ENCODE measurements around the gene S100PBP.
"Not testable (repeated sequence)": the region's sequence is repeated elsewhere in the genome, so short reads cannot be mapped to it uniquely, and the experiment has no call there.

S100PBP gene

DNA sequence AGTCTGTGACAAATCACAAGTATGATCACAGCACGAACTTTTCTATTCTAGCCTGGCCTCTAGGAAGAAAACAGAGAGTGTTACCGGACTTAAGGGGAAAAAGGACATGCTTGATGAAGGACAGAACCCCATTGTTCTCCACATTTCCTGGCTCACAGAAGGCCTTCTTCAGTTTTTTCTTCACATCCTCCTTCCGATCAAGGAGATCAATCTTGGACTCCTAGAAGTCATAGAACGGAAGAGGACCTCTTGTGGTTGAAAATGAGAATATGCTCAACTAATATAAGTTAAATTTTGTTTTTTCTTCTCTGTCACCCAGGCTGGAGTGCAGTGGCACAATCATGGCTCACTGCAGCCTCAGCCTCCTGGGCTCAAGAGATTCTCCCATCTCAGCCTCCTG lies 30.6 kb upstream of the S100PBP start:
- DNase-seq, result no peak

DNA sequence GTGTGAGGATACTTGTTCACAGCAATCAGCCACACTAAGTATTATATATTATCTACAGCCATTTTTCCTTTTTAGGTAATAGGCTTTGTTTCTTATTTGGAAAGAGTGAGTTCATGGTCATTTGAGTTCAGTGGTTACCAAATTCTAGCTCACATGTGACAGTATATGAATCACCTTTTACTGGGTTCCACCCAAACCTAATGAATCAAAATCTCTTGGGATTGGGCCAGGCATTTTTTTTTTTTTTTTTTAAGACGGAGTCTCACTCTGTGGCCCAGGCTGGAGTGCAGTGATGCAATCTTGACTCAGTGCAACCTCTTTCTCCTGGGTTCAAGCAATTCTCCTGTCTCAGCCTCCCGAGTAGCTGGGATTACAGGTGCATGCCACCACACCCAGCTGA lies 28.1 kb upstream of the S100PBP start:
- DNase-seq, result not testable (repeated sequence)

DNA sequence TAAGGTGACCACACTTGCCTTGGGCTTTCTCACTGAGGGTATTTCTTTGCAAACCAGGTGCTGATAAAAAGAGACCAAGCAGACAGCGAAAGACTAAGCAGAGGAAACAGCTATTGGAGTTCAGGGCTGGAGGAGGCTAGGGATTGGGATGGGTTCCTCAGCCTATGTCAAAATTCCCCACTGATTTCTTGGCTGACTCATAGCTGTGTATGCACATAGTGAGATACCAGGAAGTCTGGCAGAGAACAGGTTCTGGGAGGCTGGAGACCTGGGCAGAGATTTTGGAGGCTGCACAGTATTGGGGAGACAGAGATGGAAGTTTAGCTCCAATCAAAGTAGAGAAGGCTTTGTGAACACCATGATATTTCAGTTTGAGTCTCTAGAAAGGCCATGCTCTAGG lies 25.6 kb upstream of the S100PBP start:
- DNase-seq, result no peak

DNA sequence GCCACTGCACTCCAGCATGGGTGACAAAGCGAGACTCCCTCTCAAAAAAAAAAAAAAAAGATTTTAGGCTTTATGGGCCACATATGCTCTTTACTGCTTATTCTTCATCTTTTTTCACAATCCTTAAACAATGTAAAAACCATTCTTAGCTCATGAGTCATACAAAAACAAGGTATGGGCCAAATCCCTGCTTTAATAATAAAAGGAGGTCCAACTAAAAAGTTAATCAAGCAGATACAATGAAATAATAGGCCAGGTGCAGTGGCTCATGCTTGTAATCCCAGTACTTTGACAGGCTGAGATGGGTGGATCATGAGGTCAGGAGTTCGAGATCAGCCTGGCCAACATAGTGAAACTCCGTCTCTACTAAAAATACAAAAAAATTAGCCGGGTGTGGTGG lies 21.7 kb upstream of the S100PBP start:
- DNase-seq, result not testable (repeated sequence)

DNA sequence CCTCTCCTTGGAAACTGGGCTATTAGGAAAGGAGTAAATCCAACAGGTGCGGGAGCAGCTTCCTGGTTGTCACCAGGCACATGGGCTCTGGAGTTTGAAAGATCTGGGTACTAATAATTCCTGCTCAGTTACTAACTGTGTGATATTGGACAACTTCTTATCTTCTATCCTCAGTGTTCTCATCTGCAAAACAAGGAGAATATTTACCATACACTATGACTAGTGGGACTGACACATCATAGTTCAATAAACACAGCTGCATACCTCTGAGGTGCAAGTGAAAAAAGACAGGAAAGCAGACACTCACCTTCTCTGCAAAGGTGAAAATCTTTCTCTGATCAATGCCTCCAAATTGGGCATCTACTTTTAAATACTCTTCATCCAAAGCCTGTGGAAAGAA lies 20.0 kb upstream of the S100PBP start:
- DNase-seq, result no peak

DNA sequence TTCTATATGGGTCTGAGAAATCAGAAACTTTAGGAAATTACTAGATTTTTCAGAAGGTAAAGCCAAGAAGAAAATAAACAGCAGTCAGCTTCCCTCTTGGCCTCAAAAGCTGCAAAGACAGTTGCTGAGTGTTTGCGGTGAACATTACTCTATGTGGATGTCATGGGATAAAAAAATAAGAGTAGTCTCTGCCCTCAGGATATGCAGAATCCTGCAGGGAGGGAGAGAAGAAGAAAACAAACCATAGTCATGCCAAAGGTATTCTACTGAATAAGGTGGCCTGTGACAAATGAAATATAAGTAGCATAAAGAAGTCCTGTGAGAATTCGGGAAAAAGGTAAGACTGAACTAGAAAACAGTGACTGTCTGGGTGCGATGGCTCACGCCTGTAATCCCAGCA lies 19.3 kb upstream of the S100PBP start:
- no peak for DNase-seq

DNA sequence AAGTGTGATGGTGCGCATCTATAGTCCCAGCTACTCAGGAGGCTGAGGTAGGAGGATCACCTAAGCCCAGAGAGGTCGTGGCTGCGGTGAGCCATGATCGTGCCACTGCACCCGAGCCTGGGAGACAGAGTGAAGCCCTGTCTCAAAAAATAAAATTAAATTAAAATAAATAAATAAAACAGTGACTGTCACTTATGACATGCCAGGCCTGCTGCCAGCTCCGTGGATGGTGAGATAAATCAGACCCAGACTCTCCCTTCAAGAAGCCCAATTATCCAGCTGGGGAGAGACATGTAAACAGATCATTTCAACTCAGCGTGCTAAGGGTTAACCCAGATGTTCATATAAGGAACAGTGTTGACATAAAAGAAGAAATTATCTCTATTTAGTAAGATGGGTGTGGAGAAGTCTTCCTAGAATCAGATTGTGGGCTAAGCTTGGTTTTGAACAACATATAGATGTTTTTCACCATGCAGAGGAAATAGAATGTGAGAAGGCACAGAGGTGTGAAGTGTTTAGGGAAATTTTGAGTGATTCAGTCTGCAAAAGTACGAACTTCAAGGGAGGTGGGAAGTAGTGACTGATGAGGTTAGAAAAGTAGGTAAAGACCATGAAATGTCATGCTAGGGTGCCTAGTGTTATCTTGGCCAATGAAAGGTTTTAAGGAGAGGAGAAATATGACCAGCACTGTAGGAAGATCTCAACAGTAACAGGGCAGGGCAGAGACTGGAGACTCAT lies 18.6 kb upstream of the S100PBP start:
- DNase-seq, result no peak

DNA sequence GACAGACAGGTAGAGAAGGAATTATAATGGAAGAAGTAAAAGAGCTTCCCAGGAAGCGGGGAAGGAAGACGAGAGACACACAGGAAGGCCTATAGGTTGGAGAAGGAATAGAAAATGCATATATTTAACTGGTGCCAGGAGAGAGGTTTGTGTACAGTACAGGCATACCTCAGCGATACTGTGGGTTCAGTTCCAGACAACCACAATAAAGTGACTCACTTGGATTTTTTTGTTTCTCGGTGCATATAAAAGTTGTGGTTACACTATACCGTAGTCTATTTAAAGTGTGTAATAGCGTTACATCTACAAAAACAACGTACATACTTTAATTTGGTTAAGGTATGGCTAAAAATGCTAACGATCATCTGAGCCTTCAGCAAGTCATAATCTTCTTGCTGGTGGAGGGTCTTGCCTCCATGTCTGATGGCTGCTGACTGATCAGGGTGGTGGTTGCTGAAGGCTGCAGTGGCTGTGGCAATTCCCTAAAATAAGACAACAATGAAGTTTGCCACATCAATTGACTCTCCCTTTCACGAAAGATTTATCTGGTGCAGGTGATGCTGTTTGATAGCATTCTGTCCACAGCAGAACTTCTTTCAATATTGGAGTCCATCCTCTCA lies 16.2 kb upstream of the S100PBP start:
- no peak for DNase-seq

DNA sequence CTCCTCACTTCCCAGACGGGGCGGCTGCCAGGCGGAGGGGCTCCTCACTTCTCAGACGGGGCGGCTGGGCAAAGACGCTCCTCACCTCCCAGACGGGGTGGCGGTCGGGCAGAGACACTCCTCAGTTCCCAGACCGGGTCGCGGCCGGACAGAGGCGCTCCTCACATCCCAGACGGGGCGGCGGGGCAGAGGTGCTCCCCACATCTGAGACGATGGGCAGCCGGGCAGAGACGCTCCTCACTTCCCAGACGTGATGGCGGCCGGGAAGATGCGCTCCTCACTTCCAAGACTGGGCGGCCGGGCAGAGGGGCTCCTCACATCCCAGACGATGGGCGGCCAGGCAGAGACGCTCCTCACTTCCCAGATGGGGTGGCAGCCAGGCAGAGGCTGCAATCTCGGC lies 13.0 kb upstream of the S100PBP start:
- not testable (repeated sequence) for DNase-seq

DNA sequence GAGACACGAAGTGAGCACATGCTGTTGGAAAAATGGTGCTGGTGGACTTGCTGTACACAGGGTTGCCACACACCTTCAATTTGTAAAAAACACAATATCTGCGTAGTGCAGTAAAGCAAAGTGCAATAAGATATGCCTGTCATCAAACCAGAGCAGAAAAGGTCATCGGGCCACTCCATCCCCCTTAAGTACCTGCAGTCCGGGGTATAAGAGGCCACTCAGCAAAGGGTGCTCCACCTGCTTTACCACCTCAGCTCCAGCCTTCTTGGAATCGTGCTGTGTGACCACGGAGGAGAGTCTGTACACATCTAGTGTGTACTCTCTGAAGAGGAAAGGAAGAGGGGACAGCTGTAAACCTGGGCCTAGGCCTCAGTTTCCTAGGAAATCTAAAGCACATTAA lies 11.2 kb upstream of the S100PBP start:
- DNase-seq, result no peak

DNA sequence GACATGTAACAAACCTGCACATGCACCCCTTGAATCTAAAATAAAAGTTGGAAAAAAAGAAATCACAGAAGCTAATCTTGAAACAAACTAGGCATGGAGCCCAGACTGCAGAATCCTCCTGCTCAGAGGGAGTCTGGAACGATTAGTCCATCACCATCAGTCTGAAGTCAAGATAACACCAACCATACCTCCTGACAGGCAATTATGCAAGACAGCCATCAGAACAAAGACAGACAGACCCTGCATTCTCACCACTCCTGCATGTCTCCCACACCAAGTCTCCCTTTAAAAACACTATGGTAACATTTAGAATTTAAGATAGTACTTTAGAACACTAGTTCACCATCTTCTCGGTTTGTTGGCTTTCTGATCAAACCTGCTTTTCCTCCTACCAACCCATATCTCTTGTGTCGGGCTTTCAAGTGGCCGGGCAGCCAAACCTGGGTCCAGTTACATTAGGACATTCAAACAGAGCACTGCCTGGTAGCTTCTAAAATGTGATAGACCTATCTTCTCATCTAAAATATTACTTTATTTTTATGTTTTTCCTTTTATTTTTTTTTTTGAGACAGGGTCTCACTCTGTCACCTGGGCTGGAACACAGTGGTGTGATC lies 10.4 kb upstream of the S100PBP start:
- DNase-seq, result no peak

DNA sequence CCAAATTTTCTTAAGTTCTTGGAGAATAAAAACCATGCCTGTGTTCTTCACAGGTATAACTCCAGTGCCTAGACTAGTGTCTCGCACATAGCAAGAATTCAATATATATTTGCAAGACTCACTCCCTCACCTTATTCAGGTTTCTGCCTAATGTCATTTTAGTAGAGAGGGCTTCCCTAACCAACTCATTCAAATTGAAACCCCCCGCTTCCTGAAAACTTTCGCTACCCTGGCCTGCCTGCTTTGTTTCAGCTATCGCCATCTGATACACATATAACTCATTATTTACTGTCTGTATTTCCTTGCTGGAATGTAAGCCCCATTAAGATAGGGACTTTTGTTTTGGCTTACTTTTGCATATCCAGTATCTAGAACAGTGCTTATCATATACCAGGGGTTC lies 8.9 kb upstream of the S100PBP start:
- no peak for DNase-seq

DNA sequence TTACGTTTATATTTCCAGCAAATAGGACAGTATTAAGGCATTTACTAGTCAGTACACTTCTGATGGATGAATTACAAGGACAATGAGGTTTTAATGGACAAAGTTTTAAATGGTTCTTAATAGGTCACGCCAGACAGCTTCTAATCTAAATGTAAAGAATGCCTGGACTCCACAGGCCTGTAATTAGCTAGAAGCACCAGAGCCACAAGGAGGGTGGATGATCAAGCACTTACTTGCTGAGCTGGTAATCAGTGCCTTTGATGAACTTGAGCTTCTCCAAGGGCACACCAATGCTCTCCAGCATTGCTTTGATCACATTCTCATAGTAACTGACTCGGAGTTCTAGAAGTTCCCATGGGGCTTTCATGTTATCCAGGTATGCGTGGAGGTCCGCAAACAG lies 7.1 kb upstream of the S100PBP start:
- DNase-seq, result no peak

DNA sequence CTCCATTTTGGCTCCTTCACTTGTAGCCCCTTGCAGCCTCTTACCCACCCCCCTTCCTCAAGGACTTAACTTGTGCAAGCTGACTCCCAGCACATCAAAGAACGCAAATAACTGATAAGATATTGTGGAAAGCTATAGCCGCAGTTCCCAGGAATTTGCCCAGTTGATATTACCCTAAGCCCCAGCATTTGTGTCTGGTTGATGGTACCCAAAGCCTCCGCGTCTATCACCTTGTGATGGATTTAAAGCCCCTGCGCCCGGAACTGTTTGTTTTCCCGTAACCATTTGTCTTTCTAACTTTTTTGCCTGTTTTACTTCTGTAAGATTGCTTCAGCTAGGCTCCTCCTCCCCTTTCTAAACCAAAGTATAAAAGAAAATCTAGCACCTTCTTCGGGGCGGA lies 6.2 kb upstream of the S100PBP start:
- DNase-seq, result no peak

DNA sequence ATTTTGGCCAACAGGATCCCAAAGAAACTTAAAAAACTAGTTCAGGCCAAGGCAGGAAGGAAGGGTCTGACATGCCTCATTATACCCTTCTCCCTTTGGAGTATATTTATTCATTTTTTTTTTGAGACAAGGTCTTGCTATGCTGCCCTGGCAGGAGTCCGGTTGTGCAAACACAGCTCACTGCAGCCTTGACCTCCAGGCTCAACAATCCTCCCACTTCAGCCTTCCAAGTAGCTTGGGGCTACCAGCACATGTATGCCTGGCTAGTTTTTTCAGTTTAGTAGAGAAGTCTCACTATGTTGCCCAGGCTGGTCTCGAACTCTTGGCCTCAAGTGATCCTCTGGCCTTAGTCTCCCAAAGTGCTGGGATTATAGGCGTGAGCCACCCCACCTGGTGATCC lies 5.5 kb upstream of the S100PBP start:
- DNase-seq, result no peak

DNA sequence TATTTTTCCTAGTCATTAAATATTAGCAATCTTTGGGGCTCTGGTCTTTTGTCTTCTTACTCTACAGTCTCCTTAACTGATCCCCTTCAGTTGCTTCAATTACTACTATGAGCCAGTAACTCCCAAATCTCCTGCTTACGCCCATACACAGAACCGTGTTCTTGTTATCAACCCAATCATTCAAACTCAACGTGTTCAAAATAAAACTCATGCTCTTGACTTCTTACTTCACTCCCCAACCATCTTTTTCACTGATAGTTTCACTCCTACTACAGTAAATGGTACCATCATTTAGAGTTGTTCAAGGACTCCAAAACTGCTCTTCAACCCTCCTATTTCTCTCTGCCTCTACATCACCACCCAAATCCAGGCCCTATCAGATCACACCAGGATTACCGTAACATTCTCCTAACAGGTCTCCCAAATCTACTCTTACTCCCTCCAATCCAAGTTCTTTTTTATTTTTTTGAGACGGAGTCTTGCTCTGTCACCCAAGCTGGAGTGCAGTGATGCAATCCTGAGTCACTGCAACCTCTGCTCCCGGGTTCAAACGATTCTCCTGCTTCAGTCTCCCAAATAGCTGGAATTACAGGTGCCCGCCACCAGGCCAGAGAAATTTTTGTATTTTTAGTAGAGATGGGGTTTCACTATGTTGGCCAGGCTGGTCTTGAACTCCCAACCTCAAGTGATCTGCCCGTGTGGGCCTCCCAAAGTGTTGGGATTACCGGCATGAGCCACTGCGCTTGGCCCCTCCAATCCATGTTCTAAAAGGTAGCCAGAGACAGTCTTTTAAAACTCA lies 3.3 kb upstream of the S100PBP start:
- DNase-seq, result no peak

DNA sequence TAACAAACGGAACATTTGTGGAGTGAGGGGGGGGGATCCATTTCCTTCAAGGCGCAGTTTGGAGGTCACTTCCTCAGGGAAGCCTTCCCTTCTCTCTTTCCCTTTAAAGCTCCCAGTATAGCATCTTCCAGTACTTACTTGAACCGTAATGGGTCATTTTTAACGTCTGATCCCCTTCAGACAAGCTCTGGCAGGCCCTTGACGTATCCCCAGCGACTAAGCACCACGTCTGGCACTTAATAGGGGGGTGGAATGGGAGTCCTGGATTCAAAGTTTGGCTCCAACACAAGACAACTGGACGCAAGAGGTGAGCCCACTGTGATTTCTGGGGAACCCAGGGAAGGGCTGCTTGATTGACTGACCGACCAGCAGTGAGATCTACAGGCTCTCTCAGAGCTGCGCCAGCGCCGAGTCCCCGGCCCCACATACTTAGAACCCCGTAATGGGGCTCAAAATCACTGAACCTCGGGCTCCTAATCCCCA lies 736 bp upstream of the S100PBP start:
- DNase-seq, result no peak

DNA sequence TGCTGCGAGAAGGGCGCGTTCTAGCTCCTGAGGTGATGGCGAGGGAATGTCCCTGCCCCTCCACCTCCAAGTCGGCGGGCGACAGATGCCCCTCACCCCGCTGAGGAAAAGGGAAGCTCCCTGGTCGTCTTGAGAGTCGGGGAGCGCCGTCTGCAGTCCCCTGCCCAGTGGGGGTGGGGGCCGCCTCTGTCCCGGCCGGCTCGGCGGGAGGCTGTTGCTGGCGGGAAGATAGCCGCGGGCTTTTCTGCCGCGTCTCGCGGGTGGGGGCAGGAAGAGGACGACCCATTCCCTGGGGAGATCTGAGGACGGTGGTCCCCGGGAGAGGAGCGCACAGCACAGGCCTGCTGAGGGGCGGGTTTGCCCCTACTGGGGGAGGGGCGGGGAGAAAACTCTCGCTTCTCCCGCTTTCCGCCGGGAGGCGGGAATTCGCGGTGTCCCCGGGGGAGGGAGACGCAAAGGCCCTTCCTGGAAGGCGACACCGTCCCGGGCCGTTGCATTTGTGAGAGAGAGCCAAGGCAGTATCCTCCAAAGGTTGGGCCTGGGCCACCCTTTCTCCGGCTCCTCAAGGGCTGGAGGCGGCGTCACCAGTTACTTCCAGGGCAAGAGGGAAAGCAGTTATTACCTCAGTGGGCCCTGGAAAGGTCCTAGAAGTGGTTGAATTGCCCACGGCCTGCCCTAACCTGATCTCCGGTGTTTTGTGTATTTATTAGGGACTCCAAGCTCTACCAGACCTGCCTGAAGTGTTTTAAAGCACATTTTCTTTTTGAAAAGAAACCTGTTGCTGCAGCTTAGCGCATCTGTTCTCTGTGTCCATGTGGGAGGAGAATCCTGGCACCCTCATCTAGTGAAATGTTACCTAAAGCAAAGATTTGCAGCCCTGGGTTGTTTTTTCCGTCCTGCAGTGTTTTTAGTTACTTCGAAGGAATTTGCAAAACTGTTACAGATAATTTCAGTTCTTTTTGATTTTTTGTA lies 648 bp downstream of the S100PBP start:
- DNase-seq, result peak; percentile 44

DNA sequence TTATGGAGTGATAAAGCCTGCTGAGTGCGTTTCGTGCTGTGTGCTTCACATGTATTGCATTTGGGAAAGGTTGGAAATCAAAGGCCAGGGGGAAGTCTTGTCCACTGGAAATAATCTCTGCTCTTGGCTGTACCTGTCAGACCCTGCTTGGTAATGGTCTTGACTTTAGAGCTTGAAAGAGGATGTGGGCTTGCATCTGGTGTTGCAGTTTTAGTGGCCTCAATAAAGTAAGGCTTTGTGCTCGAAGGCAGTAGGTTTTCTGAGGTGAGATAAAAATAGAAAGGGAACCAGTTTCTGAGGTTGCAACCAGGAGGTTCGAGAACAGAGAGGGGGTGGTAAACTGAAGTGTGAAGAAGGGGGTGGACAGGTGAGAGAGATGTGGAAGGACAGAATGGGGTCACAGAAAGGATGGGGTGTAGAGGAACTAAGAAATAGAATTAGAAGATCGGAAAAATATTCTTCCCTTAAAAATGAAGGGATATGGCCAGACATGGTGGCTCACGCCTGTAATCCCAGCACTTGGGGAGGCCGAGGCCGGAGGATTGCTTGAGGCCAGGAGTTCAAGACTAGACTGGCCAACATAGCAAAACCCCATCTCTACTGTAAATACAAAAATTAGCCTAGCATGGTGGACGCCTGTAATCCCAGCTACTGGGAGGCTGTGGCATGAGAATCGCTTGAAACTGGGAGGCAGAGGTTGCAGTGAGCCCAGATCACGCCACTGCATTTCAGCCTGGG lies 1.5 kb downstream of the S100PBP start:
- DNase-seq, result no peak

DNA sequence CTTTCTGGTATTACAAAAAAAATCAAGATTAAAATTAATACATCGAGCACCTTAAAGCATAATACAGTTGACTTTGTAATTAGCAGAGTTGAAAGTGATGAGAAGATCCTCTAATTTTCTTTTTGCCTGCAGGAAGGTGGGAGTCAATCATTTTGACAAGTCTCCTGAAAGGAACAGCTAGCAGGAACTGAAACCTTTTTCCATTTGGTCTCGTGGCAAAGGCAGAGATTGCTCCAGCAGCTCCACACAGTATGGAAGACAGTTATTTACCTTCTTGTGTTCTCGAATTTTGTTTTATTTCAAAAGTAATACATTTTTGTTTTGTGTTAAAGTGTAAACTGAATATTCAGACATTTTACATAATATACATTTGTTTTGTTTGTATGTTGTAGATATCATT lies 7.7 kb downstream of the S100PBP start:
- no peak for DNase-seq

DNA sequence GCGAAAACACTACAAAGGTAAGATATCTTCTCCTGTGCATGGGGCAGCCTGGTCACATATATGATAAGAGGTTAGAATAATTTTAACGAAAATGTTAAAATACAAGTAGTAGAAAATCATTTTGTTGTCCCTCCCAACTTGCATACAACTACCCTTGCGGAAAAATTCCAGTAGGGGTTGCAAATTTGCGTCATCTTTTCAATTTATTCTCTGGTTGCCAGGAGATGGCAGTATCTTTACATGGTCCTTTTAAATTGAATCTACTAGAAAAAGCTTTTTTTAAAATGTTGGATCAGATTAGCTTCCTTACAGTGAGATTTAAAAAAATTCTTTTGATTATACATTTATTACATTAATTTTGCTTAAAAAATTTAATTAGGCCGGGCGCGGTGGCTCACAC lies 10.9 kb downstream of the S100PBP start:
- DNase-seq, result no peak
